NK-92 treated with Interleukin-12 subunit alpha and Interleukin-12 subunit beta, amount 100 ng/mL, for 24 hours (cell line): ENCODE results near the gene AGA.

Experiments
- DNase-seq: peaks from one replicate; lab custom pipeline; 2025; lab: John Stamatoyannopoulos, UW

AGA gene

DNA sequence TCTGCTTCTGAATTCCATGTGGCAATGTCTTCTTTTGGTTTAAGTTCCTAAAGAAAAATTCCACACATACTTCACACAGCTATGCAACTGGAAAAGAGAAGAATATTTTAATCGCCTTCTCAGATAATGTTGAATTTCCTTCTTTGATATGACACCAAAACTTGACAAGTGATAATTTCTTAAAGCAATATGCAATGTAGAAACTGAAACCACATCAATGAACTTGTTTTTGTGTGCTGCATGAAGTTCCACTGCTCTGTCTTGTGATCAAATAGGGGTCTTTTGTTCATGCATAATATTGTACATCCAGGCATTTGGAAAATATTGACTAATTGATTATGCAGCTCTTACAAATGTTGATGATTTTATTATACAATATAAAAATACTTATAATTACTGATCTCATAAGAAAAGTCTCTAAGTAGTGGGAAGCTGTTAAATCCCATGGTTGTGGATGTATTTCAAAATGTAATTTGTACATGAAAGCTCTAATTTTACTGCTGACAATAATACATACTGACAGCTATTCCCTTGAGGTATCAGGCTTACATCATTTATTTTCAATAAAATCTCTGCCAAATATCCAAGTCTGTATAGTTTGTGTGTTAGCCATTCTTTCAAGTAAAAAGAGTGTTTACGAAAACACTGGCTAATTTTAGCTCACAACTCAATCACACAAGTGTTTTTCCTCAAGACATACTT, 56.5 kb downstream of the AGA start:
- DNase-seq: no peak

DNA sequence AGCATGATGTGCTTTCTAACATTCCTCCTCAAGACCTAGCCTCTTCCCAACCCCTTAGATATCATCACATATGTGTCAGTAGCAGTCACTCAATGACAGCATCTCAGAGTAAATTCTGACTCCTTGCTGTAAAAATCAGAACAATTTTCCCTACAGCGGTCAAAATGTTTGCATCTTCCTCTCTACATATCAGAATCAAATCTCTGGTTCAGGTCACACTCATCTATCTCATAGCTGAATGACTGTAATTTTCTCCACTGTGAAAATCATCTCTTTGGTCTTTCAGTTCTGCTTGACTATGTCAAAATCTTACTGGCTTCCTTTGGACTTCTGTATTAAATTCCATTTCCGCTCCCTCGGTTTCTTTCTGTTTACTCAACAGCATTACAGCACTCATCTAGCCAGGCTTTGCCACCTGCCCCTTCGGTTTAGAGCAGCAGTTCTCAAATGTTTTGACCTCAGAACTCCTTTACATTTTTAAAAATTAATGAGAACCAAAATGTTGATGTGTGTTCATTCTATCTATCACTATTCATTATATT, 57.3 kb downstream of the AGA start:
- no peak for DNase-seq

DNA sequence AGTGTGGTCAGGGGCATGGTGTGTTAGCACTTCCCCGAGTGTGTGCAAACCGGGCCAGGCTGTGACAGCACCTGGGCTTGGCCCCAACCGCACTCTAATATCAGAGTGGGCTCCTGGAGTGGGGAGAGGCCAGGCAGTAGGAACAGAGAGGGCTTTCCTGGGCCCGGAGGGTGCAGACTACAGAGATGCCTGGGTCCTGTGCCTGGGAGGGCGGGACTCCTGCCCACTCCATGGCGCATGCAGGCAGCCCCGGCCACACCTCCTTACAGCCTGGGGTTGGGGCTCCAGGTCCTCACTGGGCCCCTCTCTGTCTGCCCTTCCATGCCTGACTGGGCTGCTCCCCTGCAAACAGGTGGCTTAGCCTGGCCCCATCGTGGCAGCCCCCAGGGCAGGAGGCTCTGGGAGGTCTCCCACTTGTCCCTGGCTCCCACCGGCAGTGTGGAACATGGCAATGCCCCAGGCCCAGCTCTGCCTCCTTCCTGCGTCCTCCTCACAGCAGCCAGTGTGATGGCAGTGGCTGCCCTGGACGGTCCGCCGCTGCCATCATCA, 60.4 kb downstream of the AGA start:
- DNase-seq: no peak
